GM13976 (cell line): ENCODE data around the gene CBARP.

Experiments used
- DNase-seq: peaks from one replicate; pipeline ENCODE4 v3.0.0; 2012; ENCODE audit warnings: low spot score
- CTCF ChIP-seq: IDR thresholded peaks from 2 replicates; pipeline ENCODE4 v1.5.1; 2012; ENCODE audit warnings: borderline replicate concordance, mild to moderate bottlenecking; ENCODE audit not compliant: insufficient read depth; ENCODE audit errors: extremely low read depth, missing control alignments, control extremely low read depth
- in situ Hi-C: fragments of 300-500 bp; cut with MboI; formaldehyde crosslinking; loops from one replicate; pipeline ENCODE4 v1.12.0; 2022; ENCODE audit warnings: low sequenced_read_pairs, mixed read lengths, inconsistent platforms; ENCODE audit not compliant: unreplicated experiment

CBARP gene

GRCh38 chr19:1183543-1184172 is 54.1 kb downstream of the CBARP start:
- DNase-seq: peak; percentile 79
- in situ Hi-C loops: no loop called here
- no peak for TF ChIP-seq CTCF

- no peak for DNase-seq
- no peak for TF ChIP-seq CTCF
- in situ Hi-C loops: no loop called here
Observed at GRCh38 chr19:1182727-1183126, 55.1 kb downstream of the CBARP start.

DNA sequence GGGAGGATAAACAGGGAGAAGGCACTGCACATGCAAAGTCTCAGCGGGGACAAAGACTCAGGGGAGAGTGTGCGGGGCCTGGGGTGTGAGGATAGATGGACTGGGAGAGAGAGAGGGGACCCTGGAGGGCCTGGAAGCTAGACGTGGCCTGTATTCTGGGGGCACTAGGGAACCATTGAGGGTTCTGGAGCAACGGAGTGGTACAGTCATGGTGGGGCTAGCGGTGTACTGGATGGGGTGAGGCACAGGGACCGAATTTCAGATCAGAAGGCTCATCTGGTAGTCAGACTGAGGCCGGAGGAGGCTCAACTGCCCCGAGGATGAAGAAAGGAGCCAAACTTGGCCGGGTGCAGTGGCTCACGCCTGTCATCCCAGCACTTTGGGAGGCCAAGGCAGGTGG is 55.7 kb downstream of the CBARP start:
- in situ Hi-C loops: no loop called here
- no peak for TF ChIP-seq CTCF
- DNase-seq: no peak

DNA sequence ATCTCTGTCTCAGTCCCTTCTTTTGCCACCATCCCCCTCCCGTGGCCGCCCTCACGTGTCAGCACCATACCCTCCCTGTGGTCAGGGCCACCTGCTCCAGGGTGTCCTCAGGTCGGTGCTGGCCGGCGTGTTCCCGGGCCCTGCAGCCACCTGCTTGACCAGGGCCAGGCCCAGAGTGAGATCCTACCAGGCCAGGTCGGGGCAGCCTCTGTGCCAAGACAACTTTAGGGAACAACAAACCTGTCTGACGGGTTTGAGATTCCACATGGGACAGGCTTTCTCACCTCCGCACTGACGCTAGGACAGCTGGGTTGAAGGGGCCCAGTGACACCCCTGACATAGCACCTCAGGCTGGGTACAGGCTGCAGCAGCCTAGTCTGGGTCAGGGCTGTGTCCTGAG is 56.2 kb downstream of the CBARP start:
- TF ChIP-seq CTCF: no peak
- in situ Hi-C loops: no loop called here
- DNase-seq: no peak
